IMR-90 (cell line): ENCODE data around the gene ETS1. TPM values are rescaled to one million over a fixed set of nuclear protein-coding genes. Genes with fewer than 3 reads are reported as not detected.

Source experiments
- ATAC-seq: fragments of 200-7000 bp; cut with Tn5 transposase; 2 replicates; pipeline ENCODE4 v1.9.1; 2020; ENCODE audit warnings: low read depth, mild to moderate bottlenecking, moderate library complexity
- BruUV-seq: library from RNA; stranded (reverse); fragments of 400-500 nt; replicated peaks from 2 replicates; lab custom pipeline; 2021; lab: Mats Ljungman, UMichigan
- CTCF ChIA-PET: fragments of 300-600 bp; formaldehyde crosslinking; extraction: SDS; loops from one replicate; lab custom pipeline; 2021; ENCODE audit warnings: antibody characterized with exemption; lab: Yijun Ruan, JAX
- POLR2A ChIA-PET: fragments of 300-600 bp; sonication (Branson Sonifier 250); formaldehyde crosslinking; loops from one replicate; lab custom pipeline; 2022; ENCODE audit warnings: antibody characterized with exemption; ENCODE audit not compliant: unreplicated experiment; lab: Charles Lee
- DNase-seq: peaks from one replicate; pipeline ENCODE4 v3.0.0; 2013
- H2AFZ ChIP-seq: replicated peaks from 2 replicates; pipeline ENCODE3; 2013; ENCODE audit warnings: low read length, mild to moderate bottlenecking; ENCODE audit not compliant: poor library complexity
- H2AK5ac ChIP-seq: 2 replicates; pipeline ENCODE4 v1.6.1; 2013; ENCODE audit warnings: low read depth, low read length, inconsistent platforms
- H2AK9ac ChIP-seq: replicated peaks from 2 replicates; pipeline ENCODE3; 2013; ENCODE audit warnings: mild to moderate bottlenecking, low read depth, low read length, moderate library complexity; ENCODE audit not compliant: poor library complexity
- H2BK120ac ChIP-seq: 2 replicates; pipeline ENCODE4 v1.6.1; 2013; ENCODE audit warnings: low read depth, low read length, inconsistent platforms
- H2BK15ac ChIP-seq: 3 replicates; pipeline ENCODE4 v1.6.1; 2013; ENCODE audit warnings: low read depth, low read length, inconsistent platforms
- H2BK20ac ChIP-seq: 2 replicates; pipeline ENCODE4 v1.6.1; 2013; ENCODE audit warnings: low read depth, mild to moderate bottlenecking, inconsistent platforms, low read length, moderate library complexity
- H2BK5ac ChIP-seq: 2 replicates; pipeline ENCODE4 v1.6.1; 2013; ENCODE audit warnings: mild to moderate bottlenecking, low read depth, low read length, inconsistent platforms; ENCODE audit not compliant: poor library complexity, severe bottlenecking
- H3K14ac ChIP-seq: replicated peaks from 2 replicates; pipeline ENCODE4 v1.6.1; 2013; ENCODE audit warnings: low read depth, low read length, inconsistent platforms
- H3K18ac ChIP-seq: 2 replicates; pipeline ENCODE4 v1.6.1; 2013; ENCODE audit warnings: low read depth, low read length, control low read depth
- H3K23ac ChIP-seq: 2 replicates; pipeline ENCODE4 v1.6.1; 2013; ENCODE audit warnings: low read depth, low read length, inconsistent platforms
- H3K27ac ChIP-seq: 2 replicates; pipeline ENCODE4 v1.5.1; 2013; ENCODE audit warnings: mild to moderate bottlenecking, control low read depth, low read length; ENCODE audit not compliant: insufficient read depth
- H3K27me3 ChIP-seq: 2 replicates; pipeline ENCODE4 v1.6.1; 2013; ENCODE audit warnings: low read length; ENCODE audit not compliant: control insufficient read depth, insufficient read depth
- H3K36me3 ChIP-seq: 2 replicates; pipeline ENCODE4 v1.6.1; 2013; ENCODE audit warnings: low read length, mixed read lengths; ENCODE audit not compliant: control insufficient read depth, insufficient read depth
- H3K4ac ChIP-seq: 2 replicates; pipeline ENCODE4 v1.6.1; 2013; ENCODE audit warnings: low read depth, low read length, inconsistent platforms
- H3K4me1 ChIP-seq: 2 replicates; pipeline ENCODE4 v1.6.1; 2013; ENCODE audit warnings: low read length, mixed read lengths; ENCODE audit not compliant: control insufficient read depth, insufficient read depth
- H3K4me2 ChIP-seq: 2 replicates; pipeline ENCODE4 v1.6.1; 2013; ENCODE audit warnings: low read depth, mild to moderate bottlenecking, control low read depth, low read length, moderate library complexity
- H3K4me3 ChIP-seq: 2 replicates; pipeline ENCODE4 v1.5.1; 2013; ENCODE audit warnings: low read depth, mild to moderate bottlenecking, control low read depth, low read length, moderate library complexity; ENCODE audit not compliant: insufficient read depth
- H3K56ac ChIP-seq: 2 replicates; pipeline ENCODE4 v1.6.1; 2013; ENCODE audit warnings: low read length, inconsistent platforms; ENCODE audit not compliant: insufficient read depth; ENCODE audit errors: extremely low read depth
- H3K79me1 ChIP-seq, 2 experiments: 2 replicates each; pipeline ENCODE4 v1.6.1; 2013; ENCODE audit warnings: low read length in 2 of 2, inconsistent platforms in 1 of 2, low read depth in 1 of 2
- H3K9ac ChIP-seq: 2 replicates; pipeline ENCODE4 v1.6.1; 2013; ENCODE audit warnings: low read depth, low read length, control low read depth
- H3K9me1 ChIP-seq: 2 replicates; pipeline ENCODE4 v1.6.1; 2013; ENCODE audit warnings: low read length, inconsistent platforms; ENCODE audit not compliant: insufficient read depth
- H3K9me3 ChIP-seq: 2 replicates; pipeline ENCODE4 v1.6.1; 2013; ENCODE audit warnings: low read length; ENCODE audit not compliant: control insufficient read depth, insufficient read depth
- H4K20me1 ChIP-seq: 2 replicates; pipeline ENCODE4 v1.6.1; 2013; ENCODE audit warnings: low read length, inconsistent platforms; ENCODE audit not compliant: insufficient read depth
- H4K5ac ChIP-seq: 2 replicates; pipeline ENCODE4 v1.6.1; 2013; ENCODE audit warnings: mild to moderate bottlenecking, low read depth, low read length, control low read depth
- H4K8ac ChIP-seq, 2 experiments: 2 replicates each; pipeline ENCODE4 v1.6.1; 2013; ENCODE audit warnings: low read depth in 2 of 2, low read length in 2 of 2, control low read depth in 1 of 2, inconsistent platforms in 1 of 2
- H4K91ac ChIP-seq: 2 replicates; pipeline ENCODE4 v1.6.1; 2013; ENCODE audit warnings: low read depth, low read length, inconsistent platforms; ENCODE audit not compliant: insufficient read depth
- BHLHE40 ChIP-seq: fragments of 150-350 bp; IDR thresholded peaks from 2 replicates; pipeline ENCODE4 v1.6.1; 2016; ENCODE audit warnings: mild to moderate bottlenecking, low read depth, low read length
- CEBPB ChIP-seq: IDR thresholded peaks from 2 replicates; pipeline ENCODE4 v1.6.1; 2012; ENCODE audit warnings: low read depth, low read length, improper control_type of control experiment
- CHD1 ChIP-seq: IDR thresholded peaks from 2 replicates; pipeline ENCODE4 v1.6.1; 2012; ENCODE audit warnings: low read depth, low read length, improper control_type of control experiment
- ELK1 ChIP-seq: fragments of 150-350 bp; IDR thresholded peaks from 2 replicates; pipeline ENCODE4 v1.6.1; 2016; ENCODE audit warnings: low read depth, mild to moderate bottlenecking, low read length, moderate library complexity, borderline replicate concordance
- FOS ChIP-seq: fragments of 150-350 bp; IDR thresholded peaks from 2 replicates; pipeline ENCODE4 v1.6.1; 2016; ENCODE audit warnings: low read depth, low read length
- MAFK ChIP-seq: IDR thresholded peaks from 2 replicates; pipeline ENCODE4 v1.6.1; 2012; ENCODE audit warnings: low read depth, low read length, improper control_type of control experiment
- MAZ ChIP-seq: IDR thresholded peaks from 2 replicates; pipeline ENCODE4 v1.6.1; 2012; ENCODE audit warnings: low read depth, mild to moderate bottlenecking, low read length, improper control_type of control experiment, moderate library complexity, borderline replicate concordance
- MXI1 ChIP-seq: IDR thresholded peaks from 2 replicates; pipeline ENCODE4 v1.6.1; 2012; ENCODE audit warnings: low read depth, mild to moderate bottlenecking, low read length, moderate library complexity, borderline replicate concordance
- NFE2L2 ChIP-seq: fragments of 150-350 bp; IDR thresholded peaks from 2 replicates; pipeline ENCODE4 v1.6.1; 2016; ENCODE audit warnings: low read depth, mild to moderate bottlenecking, low read length
- POLR2A ChIP-seq: IDR thresholded peaks from 2 replicates; pipeline ENCODE4 v1.6.1; 2012; ENCODE audit warnings: mild to moderate bottlenecking, low read depth, low read length
- RAD21 ChIP-seq: IDR thresholded peaks from 2 replicates; pipeline ENCODE4 v1.6.1; 2012; ENCODE audit warnings: low read length, improper control_type of control experiment
- RCOR1 ChIP-seq: IDR thresholded peaks from 2 replicates; pipeline ENCODE4 v1.6.1; 2012; ENCODE audit warnings: mild to moderate bottlenecking, low read length, improper control_type of control experiment; ENCODE audit not compliant: insufficient replicate concordance
- RFX5 ChIP-seq: IDR thresholded peaks from 2 replicates; pipeline ENCODE4 v1.8.0; 2012; ENCODE audit warnings: low read depth, mild to moderate bottlenecking, low read length, moderate library complexity
- SMC3 ChIP-seq: fragments of 150-350 bp; IDR thresholded peaks from 2 replicates; pipeline ENCODE4 v1.6.1; 2016; ENCODE audit warnings: low read depth, mild to moderate bottlenecking, antibody characterized with exemption, low read length, moderate library complexity
- WGBS, 2 experiments: methylation state at CpG; one replicate each; pipeline versions ENCODE4 v1.1.5 to v1.1.7; 2013; ENCODE audit warnings: missing lambda C conversion rate in 2 of 2; ENCODE audit not compliant: insufficient read length in 1 of 2; ENCODE audit errors: extremely low coverage in 2 of 2; 5-methylcytosine and 5-hydroxymethylcytosine counted together
- dilution Hi-C: fragments of 300-500 bp; cut with HindIII; formaldehyde crosslinking; loops from one replicate; pipeline ENCODE4 v1.14.3; 2018; ENCODE audit warnings: low sequenced_read_pairs; ENCODE audit not compliant: unreplicated experiment
- in situ Hi-C: fragments of 300-500 bp; cut with MboI; formaldehyde crosslinking; loops from 3 replicates; pipeline ENCODE4 v1.14.3; 2019; ENCODE audit warnings: low sequenced_read_pairs, inconsistent platforms, mixed read lengths
- intact Hi-C: fragments of 100-400 bp; cut with micrococcal nuclease; formaldehyde crosslinking; loops from 2 replicates; pipeline ENCODE4 v1.10.0; 2022
- polyA plus RNA-seq, 3 experiments: library from polyadenylated mRNA; depleted of rRNA; stranded (reverse); fragments of >200 nt; gene quantifications; 2 replicates each; pipeline ENCODE4 v1.2.3, GENCODE V29; 2012; ENCODE audit warnings: low replicate concordance in 1 of 3
- total RNA-seq: library from RNA; depleted of rRNA; stranded (reverse); fragments of >200 nt; gene quantifications from 2 replicates; pipeline ENCODE4 v1.2.3, GENCODE V29; 2012
- TF ChIP-seq, protein P1 (sequence below): fragments of 150-350 bp; IDR thresholded peaks from 2 replicates; pipeline ENCODE4 v1.6.1; 2017; ENCODE audit warnings: mild to moderate bottlenecking, antibody characterized with exemption, low read length, low read depth
- TF ChIP-seq, protein P2 (sequence below): conservative IDR thresholded peaks from 2 replicates; pipeline ENCODE4 v1.5.1; 2012; ENCODE audit warnings: mild to moderate bottlenecking, low read depth, low read length, improper control_type of control experiment

Gene ETS1
- total and polyA plus RNA-seq, 2 of the 4 experiments (the other 2 are of a cell fraction) = 41.2 to 56.3 TPM

DNA sequence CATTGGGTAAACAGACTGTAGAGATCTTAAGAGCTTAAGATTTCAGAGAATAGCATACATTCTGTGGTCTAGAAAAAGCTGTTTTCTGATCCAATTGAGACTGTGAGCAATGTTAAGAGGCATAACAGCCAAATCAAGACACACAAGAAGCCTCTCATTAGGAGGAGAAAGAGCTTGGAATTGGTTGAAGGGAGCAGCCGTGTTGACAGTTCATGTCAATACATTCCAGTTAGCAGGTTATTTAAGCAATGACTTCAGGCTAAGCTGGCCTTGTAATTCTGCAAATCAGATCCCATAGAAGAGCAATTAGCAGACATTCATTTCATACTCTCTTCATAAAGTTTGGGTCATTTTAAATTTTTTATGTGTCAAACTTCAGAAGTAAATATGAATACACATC lies 50.9 kb downstream of the ETS1 start:
- Histone ChIP-seq H3K56ac (no peak overlapping the region), H3K4me1 (no peaks in the 10 kb centered on the region), H3K79me1 (no peaks in the 10 kb centered on the region), H3K9me3 (no peaks in the 10 kb centered on the region), H4K5ac (no peak overlapping the region), H3K4me2 (no peak overlapping the region), H2AK5ac (no peak overlapping the region), H4K91ac (no peak overlapping the region), H4K8ac (no peak overlapping the region), H2BK120ac (no peak overlapping the region), H3K27ac (no peak overlapping the region), H3K23ac (no peak overlapping the region), H3K9ac (no peak overlapping the region), H3K4me3 (no peak overlapping the region), H2BK5ac (no peak overlapping the region), H3K14ac (no peak overlapping the region), H3K4ac (no peak overlapping the region), H2AFZ (no peak overlapping the region), H4K20me1 (no peaks in the 10 kb centered on the region), H2BK20ac (no peak overlapping the region), H3K9me1 (no peaks in the 10 kb centered on the region), H3K18ac (no peak overlapping the region), H3K27me3 (peaks cover 4% of the 10 kb centered on the region; the same call in 1 of the 2 replicates), H3K36me3 (no peaks in the 10 kb centered on the region), H2BK15ac (no peak overlapping the region), H2AK9ac (no peak overlapping the region)
- dilution Hi-C loops (no loop called here), in situ Hi-C loops (no loop called here), intact Hi-C loops (no loop called here)
- TF ChIP-seq BHLHE40 = no peak
- TF ChIP-seq, protein P1, sequence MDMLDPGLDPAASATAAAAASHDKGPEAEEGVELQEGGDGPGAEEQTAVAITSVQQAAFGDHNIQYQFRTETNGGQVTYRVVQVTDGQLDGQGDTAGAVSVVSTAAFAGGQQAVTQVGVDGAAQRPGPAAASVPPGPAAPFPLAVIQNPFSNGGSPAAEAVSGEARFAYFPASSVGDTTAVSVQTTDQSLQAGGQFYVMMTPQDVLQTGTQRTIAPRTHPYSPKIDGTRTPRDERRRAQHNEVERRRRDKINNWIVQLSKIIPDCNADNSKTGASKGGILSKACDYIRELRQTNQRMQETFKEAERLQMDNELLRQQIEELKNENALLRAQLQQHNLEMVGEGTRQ = no peak
- TF ChIP-seq MAZ = no peak
- TF ChIP-seq MAFK = no peak
- TF ChIP-seq CHD1 = no peak
- TF ChIP-seq MXI1 = no peak
- TF ChIP-seq, protein P2, sequence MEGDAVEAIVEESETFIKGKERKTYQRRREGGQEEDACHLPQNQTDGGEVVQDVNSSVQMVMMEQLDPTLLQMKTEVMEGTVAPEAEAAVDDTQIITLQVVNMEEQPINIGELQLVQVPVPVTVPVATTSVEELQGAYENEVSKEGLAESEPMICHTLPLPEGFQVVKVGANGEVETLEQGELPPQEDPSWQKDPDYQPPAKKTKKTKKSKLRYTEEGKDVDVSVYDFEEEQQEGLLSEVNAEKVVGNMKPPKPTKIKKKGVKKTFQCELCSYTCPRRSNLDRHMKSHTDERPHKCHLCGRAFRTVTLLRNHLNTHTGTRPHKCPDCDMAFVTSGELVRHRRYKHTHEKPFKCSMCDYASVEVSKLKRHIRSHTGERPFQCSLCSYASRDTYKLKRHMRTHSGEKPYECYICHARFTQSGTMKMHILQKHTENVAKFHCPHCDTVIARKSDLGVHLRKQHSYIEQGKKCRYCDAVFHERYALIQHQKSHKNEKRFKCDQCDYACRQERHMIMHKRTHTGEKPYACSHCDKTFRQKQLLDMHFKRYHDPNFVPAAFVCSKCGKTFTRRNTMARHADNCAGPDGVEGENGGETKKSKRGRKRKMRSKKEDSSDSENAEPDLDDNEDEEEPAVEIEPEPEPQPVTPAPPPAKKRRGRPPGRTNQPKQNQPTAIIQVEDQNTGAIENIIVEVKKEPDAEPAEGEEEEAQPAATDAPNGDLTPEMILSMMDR = no peak
- no peak for TF ChIP-seq RCOR1
- no peak for TF ChIP-seq POLR2A
- no peak for TF ChIP-seq RFX5
- no peak for TF ChIP-seq ELK1
- no peak for TF ChIP-seq CEBPB
- no peak for TF ChIP-seq SMC3
- TF ChIP-seq NFE2L2 = no peak
- no peak for TF ChIP-seq FOS
- no peak for TF ChIP-seq RAD21
- POLR2A ChIA-PET = no interaction called here
- ATAC-seq (no peak), DNase-seq (no peak)
- no CpG with 5 or more reads among the region's 1 CpG for WGBS, 2 experiments
- BruUV-seq = no TSS peak
- CTCF ChIA-PET = no interaction called here
